HUES6 (cell line): Measurements from ENCODE around the gene CTDSPL.

Experiments used
- H3K27ac ChIP-seq: 2 replicates; pipeline ENCODE4 v1.7.0; 2013; ENCODE audit warnings: low read depth, mild to moderate bottlenecking, low read length, inconsistent platforms
- H3K27me3 ChIP-seq: 2 replicates; pipeline ENCODE4 v1.6.1; 2013; ENCODE audit warnings: low read length; ENCODE audit not compliant: control insufficient read depth, insufficient read depth
- H3K36me3 ChIP-seq: 2 replicates; pipeline ENCODE4 v1.6.1; 2013; ENCODE audit warnings: low read length; ENCODE audit not compliant: control insufficient read depth, insufficient read depth
- H3K4me1 ChIP-seq: 2 replicates; pipeline ENCODE4 v1.6.1; 2013; ENCODE audit warnings: low read length; ENCODE audit not compliant: control insufficient read depth, insufficient read depth
- H3K4me3 ChIP-seq: 2 replicates; pipeline ENCODE4 v1.5.1; 2013; ENCODE audit warnings: low read depth, low read length
- H3K9ac ChIP-seq: one replicate; pipeline ENCODE4 v1.6.1; 2013; ENCODE audit warnings: mild to moderate bottlenecking, low read length
- H3K9me3 ChIP-seq: 2 replicates; pipeline ENCODE4 v1.6.1; 2013; ENCODE audit warnings: low read depth, low read length; ENCODE audit not compliant: control insufficient read depth, insufficient read depth

CTDSPL gene

DNA sequence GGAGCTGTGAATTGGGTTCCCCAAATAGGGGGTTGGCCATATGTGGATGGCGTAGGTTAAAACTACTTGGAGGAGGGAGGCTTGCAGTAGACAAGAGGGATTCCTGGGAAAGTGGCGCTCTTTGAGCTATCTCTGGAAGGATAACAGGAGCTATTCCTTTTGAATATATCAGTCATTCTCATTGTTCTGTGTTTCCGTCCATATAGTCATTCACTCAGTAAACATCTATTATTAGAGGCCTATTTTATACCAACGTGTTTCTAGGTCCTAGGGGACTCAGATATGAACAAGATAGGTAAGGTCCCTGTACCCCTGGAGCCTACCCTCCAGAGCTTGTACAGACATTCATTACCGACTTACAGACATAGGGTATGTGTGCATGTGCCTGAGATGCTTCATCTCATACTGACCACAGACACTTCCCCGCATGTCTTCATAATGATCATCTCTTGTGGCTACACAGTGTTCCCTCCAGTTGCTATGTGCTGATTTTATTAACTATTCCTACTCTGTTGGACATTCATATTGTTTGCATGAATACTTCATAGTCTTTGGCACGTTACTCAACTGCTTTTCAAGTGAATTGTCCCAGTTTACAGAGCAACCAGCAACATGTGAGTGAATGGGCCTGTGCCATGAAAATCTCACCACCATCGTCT, 73.1 kb downstream of the CTDSPL start:
- H3K4me1 ChIP-seq = peaks cover 27% of the 10 kb centered on the region; the same call in 1 of the 2 replicates
- no peaks in the 10 kb centered on the region for H3K27me3 ChIP-seq
- H3K4me3 ChIP-seq = no peak overlapping the region
- no peaks in the 10 kb centered on the region for H3K9me3 ChIP-seq
- H3K36me3 ChIP-seq = no peaks in the 10 kb centered on the region
- H3K9ac ChIP-seq = no peak overlapping the region
- no peak overlapping the region for H3K27ac ChIP-seq

DNA sequence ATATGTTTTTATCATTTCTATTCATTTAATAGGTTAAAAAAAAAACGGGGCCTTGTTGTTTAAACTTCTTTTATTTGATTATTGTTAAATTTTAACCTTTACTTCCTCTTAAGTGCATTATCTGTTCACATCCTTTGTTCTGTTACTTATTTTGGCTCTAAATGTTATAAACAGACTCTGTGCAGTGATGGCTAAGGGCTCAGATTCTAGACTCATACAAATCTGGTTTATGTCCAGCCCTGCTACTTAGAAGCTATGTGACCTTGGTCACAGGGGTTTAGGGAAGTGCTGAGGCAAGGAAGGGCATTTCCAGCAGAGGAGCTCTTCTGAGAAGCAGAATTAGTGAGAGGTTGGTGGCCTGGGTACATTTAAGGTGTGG, 73.6 kb downstream of the CTDSPL start:
- H3K4me3 ChIP-seq = no peak overlapping the region
- no peak overlapping the region for H3K9ac ChIP-seq
- H3K4me1 ChIP-seq = peaks cover 27% of the 10 kb centered on the region; the same call in 1 of the 2 replicates
- no peak overlapping the region; the same call in 1 of the 2 replicates for H3K27ac ChIP-seq
- H3K36me3 ChIP-seq = no peaks in the 10 kb centered on the region
- H3K27me3 ChIP-seq = no peaks in the 10 kb centered on the region
- H3K9me3 ChIP-seq = no peaks in the 10 kb centered on the region

DNA sequence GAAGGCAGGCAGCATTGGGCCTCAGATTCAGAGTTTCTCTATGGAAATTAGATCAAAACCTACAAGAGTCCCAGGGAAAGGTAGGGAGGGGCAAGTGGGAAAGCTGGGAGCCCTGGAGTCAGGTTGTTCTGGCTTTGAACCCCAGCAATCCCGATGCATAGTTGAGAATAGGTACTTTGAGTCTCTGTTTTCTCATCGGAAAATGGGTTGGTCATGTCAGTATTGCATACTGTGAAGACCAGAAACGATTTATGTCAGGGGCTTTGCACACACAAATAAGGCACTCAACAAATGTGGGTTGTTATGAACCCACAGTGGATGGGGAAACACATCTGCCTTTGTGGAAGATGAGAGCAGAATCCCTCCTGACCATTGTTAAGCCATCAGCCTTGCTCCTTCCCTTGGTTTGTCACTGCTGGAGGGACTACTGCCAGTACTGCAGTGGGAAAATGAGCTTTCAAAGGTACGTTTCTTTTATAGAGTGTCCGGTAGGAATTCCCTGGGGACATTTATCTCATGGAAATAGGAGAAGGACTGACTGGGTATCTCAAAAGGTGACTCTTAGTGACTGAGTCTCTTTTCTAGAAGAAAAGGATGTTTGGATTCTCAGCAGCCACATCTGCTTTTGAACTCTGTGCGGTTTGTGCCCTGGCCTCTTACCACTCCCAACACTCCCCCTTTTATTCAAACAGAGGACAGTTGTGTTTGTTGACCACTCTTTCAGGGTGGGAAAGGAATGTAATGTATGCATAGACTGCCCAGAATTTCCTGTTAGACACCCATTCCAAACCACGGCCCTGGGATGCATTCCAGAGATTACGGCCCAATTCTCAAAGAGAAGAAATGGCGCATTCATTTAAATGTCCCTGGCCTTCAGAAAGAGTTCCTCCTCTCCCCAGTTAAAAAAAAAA, 74.3 kb downstream of the CTDSPL start:
- H3K9me3 ChIP-seq = no peaks in the 10 kb centered on the region
- H3K27ac ChIP-seq = no peak overlapping the region; the same call in 1 of the 2 replicates
- no peaks in the 10 kb centered on the region for H3K36me3 ChIP-seq
- no peak overlapping the region for H3K9ac ChIP-seq
- peaks cover 27% of the 10 kb centered on the region; the same call in 1 of the 2 replicates for H3K4me1 ChIP-seq
- H3K4me3 ChIP-seq = no peak overlapping the region
- no peaks in the 10 kb centered on the region for H3K27me3 ChIP-seq

DNA sequence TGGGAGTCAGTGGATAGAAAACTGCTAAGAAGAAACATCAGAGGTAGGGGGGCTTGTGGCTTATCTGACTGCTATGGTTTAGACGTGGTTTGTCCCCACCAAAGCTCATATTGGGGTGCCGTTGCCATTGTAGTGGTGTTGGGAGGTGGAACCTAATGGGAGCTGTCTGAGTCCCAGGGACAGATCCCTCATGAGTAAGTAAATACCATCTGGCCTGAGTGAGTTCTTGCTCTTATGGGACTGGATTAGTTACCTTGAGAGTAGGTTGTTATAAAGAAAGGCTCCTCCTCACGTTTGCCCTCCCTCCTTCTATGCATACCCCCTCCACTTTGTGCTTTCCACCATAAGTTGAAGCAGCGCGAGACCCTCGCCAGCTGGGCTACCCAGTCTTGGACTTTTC, 75.5 kb downstream of the CTDSPL start:
- Histone ChIP-seq H3K27ac (no peak overlapping the region), H3K9me3 (no peaks in the 10 kb centered on the region), H3K27me3 (no peaks in the 10 kb centered on the region), H3K9ac (no peak overlapping the region), H3K36me3 (no peaks in the 10 kb centered on the region), H3K4me3 (no peak overlapping the region), H3K4me1 (peaks cover 27% of the 10 kb centered on the region; the same call in 1 of the 2 replicates)

DNA sequence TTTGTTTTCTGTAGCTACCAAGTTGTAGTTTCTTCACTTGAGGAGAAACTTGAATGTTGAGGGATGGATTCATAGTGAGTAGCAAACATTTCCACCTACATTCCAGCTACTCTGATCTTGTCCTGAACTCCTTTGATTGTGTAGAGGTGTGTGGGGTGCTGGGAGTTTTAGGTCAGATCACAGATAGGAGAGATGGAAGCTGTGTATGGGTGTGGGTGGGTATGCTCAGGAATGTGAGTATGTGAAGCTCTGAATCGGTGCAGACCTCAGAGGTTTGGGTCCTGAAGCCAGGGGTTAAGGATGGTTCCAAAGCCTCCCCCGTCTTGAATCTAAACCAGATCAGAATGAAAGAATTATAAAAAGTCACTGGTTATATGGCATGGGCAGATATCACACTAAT, 76.3 kb downstream of the CTDSPL start:
- Histone ChIP-seq H3K9me3 (no peaks in the 10 kb centered on the region), H3K4me3 (no peak overlapping the region), H3K9ac (no peak overlapping the region), H3K27me3 (no peaks in the 10 kb centered on the region), H3K36me3 (no peaks in the 10 kb centered on the region), H3K4me1 (peaks cover 27% of the 10 kb centered on the region; the same call in 1 of the 2 replicates), H3K27ac (no peak overlapping the region)

DNA sequence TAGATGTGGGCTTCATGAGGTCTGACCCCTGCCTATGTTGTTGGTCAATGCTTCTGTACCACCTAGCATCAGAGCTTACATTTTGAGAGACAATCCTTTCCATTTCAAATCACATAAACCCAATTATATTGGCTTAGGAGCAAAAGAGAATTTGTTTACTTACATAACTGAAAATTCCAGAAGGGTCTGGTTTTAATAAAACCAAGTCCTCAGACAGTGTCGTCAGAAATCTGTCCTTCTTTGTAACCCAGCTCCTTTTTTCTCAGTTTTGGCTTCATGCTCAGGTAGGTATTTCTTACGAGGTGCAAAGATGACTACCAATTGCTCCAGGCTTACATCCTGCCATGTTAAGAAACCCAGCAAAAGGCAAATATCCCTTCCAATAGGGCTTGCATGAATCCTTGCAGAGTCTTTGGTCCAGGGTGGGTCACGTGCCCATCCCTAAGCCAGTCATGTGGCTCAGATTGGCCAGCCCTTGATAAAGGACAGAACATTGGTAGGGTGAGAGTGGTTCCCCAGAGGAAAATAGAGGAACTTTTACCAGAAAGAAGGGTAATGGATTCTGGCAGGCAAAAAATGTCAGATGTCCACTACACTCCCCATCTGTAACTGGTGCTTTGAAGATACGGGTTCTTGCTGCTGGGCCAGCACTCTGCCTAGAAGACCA, 78.7 kb downstream of the CTDSPL start:
- Histone ChIP-seq H3K9ac (no peak overlapping the region), H3K4me1 (peaks cover 27% of the 10 kb centered on the region), H3K36me3 (no peaks in the 10 kb centered on the region), H3K27ac (no peak overlapping the region), H3K27me3 (no peaks in the 10 kb centered on the region), H3K9me3 (no peaks in the 10 kb centered on the region), H3K4me3 (no peak overlapping the region)

DNA sequence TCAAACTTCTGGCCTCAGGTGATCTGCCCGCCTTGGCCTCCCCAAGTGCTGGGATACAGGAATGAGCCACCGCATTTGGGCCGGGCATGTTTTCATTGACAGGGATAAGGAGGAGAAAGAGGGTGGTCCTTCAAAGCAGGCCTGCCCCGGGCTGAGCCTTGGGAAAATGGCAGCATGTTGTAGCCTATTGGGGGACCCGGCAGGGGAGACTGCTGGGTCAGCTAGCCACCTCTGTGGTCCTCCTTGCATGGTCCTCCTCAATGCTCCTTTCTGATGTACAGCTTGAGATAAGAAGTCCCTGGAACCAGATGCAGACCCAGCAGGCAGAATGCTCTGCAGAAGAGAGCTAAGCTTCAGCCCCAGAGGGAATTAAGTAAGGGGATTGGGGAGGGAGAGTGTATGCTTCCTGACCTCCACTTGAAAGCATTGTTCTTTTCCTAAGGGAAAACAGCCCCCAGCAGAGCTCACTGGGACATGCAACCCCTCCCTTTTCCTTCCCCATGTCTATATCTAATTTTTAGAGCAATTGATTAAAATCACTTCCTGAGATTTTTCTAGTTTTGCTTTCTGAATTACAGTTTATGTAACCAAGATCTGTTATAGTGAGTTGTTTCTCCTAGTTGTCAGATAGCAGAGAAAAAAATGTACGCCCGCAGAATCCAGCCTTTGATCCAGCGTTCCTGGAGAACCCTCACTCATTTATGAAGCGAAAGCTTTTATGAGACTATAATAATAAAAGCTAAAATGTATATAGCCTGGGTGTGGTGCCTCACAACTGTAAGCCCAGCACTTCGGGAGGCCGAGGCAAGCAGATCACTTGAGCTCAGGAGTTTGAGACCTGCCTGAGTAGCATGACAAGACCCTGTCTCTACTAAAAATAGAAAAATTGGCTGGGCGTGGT, 80.2 kb downstream of the CTDSPL start:
- no peaks in the 10 kb centered on the region for H3K9me3 ChIP-seq
- peaks cover 28% of the 10 kb centered on the region for H3K4me1 ChIP-seq
- H3K9ac ChIP-seq = no peak overlapping the region
- H3K27me3 ChIP-seq = no peaks in the 10 kb centered on the region
- H3K27ac ChIP-seq = no peak overlapping the region
- no peaks in the 10 kb centered on the region for H3K36me3 ChIP-seq
- no peak overlapping the region for H3K4me3 ChIP-seq

DNA sequence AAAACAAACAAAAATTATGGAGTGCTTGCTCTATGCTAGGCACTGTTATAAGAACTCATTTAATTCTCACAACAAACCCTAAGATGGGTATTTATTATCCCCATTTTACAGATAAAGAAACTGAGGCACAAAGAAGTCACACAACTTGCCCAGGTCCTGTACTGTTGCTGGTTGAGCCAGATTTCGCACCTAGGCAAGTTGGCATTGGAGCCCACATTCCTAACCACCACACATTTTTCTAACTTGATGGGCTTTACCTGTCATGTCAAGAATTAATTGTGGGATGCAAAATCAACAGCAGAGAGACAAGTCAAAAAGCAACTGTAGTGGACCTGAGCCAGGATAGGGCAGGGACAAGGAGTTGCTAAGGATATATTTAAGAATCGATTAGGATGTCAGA, 81.0 kb downstream of the CTDSPL start:
- Histone ChIP-seq H3K27ac (no peak overlapping the region), H3K4me3 (no peak overlapping the region), H3K27me3 (no peaks in the 10 kb centered on the region), H3K9me3 (no peaks in the 10 kb centered on the region), H3K36me3 (no peaks in the 10 kb centered on the region), H3K9ac (no peak overlapping the region), H3K4me1 (peaks cover 21% of the 10 kb centered on the region)

DNA sequence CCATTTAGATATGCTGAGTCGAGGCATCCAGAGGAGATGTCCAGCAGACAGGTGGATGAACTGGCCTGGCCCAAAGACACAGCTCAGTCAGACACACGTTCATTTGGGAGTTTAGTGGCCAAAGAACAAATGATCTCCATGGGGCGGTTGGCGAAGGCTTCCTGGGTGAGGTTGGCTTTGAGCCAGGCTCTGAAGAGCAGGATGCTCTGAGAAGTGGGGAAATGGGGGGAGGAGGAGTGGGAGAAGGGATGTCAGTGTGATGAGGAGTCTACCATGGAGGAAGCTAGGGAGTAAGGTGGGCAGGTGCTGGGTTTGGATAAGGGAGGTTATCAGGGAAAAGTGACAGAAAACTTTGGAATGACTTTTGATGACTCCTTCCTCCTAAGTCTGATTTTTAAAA, 81.4 kb downstream of the CTDSPL start:
- Histone ChIP-seq H3K27me3 (no peaks in the 10 kb centered on the region), H3K9ac (no peak overlapping the region), H3K36me3 (no peaks in the 10 kb centered on the region), H3K4me1 (peaks cover 18% of the 10 kb centered on the region), H3K4me3 (no peak overlapping the region), H3K27ac (no peak overlapping the region), H3K9me3 (no peaks in the 10 kb centered on the region)

DNA sequence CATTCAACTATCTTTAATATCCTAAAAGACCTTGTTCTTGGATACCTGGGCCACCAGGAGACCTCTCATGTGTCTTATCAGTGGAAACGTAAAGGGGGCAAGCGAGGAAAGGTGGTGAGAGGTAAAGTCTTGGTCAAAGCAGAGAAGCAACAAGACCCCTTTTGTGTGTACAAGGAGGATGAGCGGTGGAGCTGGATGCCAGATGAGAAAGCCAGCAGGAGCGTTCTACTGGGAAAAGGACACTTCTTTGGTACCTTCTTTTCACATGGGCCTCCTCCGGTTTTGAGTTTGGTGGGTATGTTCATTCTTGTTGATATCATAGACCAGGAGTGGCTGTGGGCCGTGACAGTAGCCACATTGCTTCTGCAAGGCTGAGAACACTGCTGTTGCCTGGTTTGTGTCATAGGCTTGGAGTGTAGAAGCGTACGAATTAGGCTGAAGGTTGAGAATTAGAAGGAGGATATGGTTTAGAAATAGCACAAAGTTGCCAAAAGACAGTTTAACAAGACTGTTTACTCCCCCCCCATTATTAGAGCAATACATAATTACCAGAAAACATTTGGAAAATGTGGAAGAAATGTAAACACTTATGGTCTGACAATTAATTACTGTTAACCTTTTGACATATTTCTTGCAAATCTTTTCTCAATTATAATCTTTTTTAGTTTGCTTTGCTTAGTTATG, 82.1 kb downstream of the CTDSPL start:
- Histone ChIP-seq H3K9ac (no peak overlapping the region), H3K36me3 (no peaks in the 10 kb centered on the region), H3K4me3 (no peak overlapping the region), H3K27ac (no peak overlapping the region), H3K4me1 (peaks cover 18% of the 10 kb centered on the region), H3K27me3 (no peaks in the 10 kb centered on the region), H3K9me3 (no peaks in the 10 kb centered on the region)
